SU-DHL-6 (cell line): ENCODE results near the gene RNF4.

Experiments
- H2AFZ ChIP-seq: fragments of 200-600 bp; sonication (generic); 2 replicates; pipeline ENCODE4 v1.6.1; 2014; ENCODE audit warnings: low read depth, mild to moderate bottlenecking, moderate library complexity, mixed read lengths, antibody characterized with exemption, low read length; ENCODE audit not compliant: severe bottlenecking
- H3F3A ChIP-seq: fragments of 200-600 bp; shearing (Covaris generic); 2 replicates; pipeline ENCODE4 v1.6.0; 2016; ENCODE audit warnings: antibody characterized with exemption, mild to moderate bottlenecking; ENCODE audit not compliant: insufficient read depth
- H3K27ac ChIP-seq: fragments of 200-600 bp; sonication (generic); 2 replicates; pipeline ENCODE4 v1.5.1; 2016; ENCODE audit warnings: low read depth, mild to moderate bottlenecking, low read length, moderate library complexity, mixed read lengths
- H3K27me3 ChIP-seq: fragments of 200-600 bp; sonication (generic), shearing (Covaris generic); 2 replicates; pipeline ENCODE4 v1.6.0; 2014; ENCODE audit warnings: mild to moderate bottlenecking, low read length
- H3K36me3 ChIP-seq: fragments of 200-600 bp; sonication (generic); 2 replicates; pipeline ENCODE4 v1.6.1; 2014; ENCODE audit warnings: mild to moderate bottlenecking, low read length, mixed read lengths
- H3K4me2 ChIP-seq: fragments of 300-600, 200-600 bp; shearing (Covaris generic), sonication (generic); 2 replicates; pipeline ENCODE4 v1.6.0; 2014; ENCODE audit warnings: low read length, low read depth, mild to moderate bottlenecking; ENCODE audit not compliant: poor library complexity, severe bottlenecking
- H3K4me3 ChIP-seq: fragments of 200-600 bp; sonication (generic); 2 replicates; pipeline ENCODE4 v1.5.1; 2014; ENCODE audit warnings: antibody characterized with exemption, low read length, mild to moderate bottlenecking, mixed read lengths; ENCODE audit not compliant: insufficient read depth, poor library complexity, severe bottlenecking
- H3K79me2 ChIP-seq: fragments of 200-600 bp; sonication (generic); 2 replicates; pipeline ENCODE4 v1.6.1; 2014; ENCODE audit warnings: mild to moderate bottlenecking, low read length, moderate library complexity; ENCODE audit not compliant: insufficient read depth
- H3K9ac ChIP-seq: fragments of 200-600 bp; sonication (generic); 2 replicates; pipeline ENCODE4 v1.7.0; 2014; ENCODE audit warnings: mild to moderate bottlenecking, low read length
- H3K9me2 ChIP-seq: fragments of 200-600 bp; sonication (generic); replicated peaks from 2 replicates; pipeline ENCODE4 v1.6.1; 2014; ENCODE audit warnings: low read length; ENCODE audit not compliant: insufficient read depth
- H3K9me3 ChIP-seq: fragments of 200-600 bp; sonication (generic); 2 replicates; pipeline ENCODE4 v1.6.1; 2014; ENCODE audit warnings: low read length, mixed read lengths; ENCODE audit not compliant: insufficient read depth
- H4K20me1 ChIP-seq: fragments of 200-600 bp; sonication (generic); 2 replicates; pipeline ENCODE4 v1.6.1; 2014; ENCODE audit warnings: low read depth, mild to moderate bottlenecking, antibody characterized with exemption, low read length, moderate library complexity, mixed read lengths
- CTCF ChIP-seq: fragments of 200-600 bp; sonication (generic); IDR thresholded peaks from one replicate; pipeline ENCODE4 v1.5.1; 2017; ENCODE audit warnings: antibody characterized with exemption, mild to moderate bottlenecking, low read length, moderate library complexity; ENCODE audit not compliant: insufficient read depth, poor library complexity, severe bottlenecking
- EZH2phosphoT487 ChIP-seq: fragments of 200-600 bp; sonication (generic), shearing (Covaris generic); conservative IDR thresholded peaks from 2 replicates; pipeline ENCODE4 v1.6.1; 2018; ENCODE audit warnings: mild to moderate bottlenecking, antibody characterized with exemption, low read length, moderate library complexity, mixed read lengths

Gene RNF4

GRCh38 chr4:2461246-2461960, 7.5 kb upstream of the RNF4 start:
- Histone ChIP-seq H3K9ac (no peak overlapping the region), H2AFZ (no peak overlapping the region), H3K27me3 (no peaks in the 10 kb centered on the region), H4K20me1 (no peaks in the 10 kb centered on the region), H3K4me2 (no peak overlapping the region), H3K9me3 (no peaks in the 10 kb centered on the region), H3K36me3 (no peaks in the 10 kb centered on the region), H3K9me2 (no peaks in the 10 kb centered on the region), H3K79me2 (no peaks in the 10 kb centered on the region), H3K4me3 (no peak overlapping the region), H3F3A (no peaks in the 10 kb centered on the region), H3K27ac (no peak overlapping the region)
- TF ChIP-seq CTCF (no peak), EZH2phosphoT487 (no peak)

- no peak overlapping the region for H3K27ac ChIP-seq
- peak overlapping the region; percentile 34 for H2AFZ ChIP-seq
- H3K79me2 ChIP-seq, result no peaks in the 10 kb centered on the region
- H3K9me3 ChIP-seq, result no peaks in the 10 kb centered on the region
- no peaks in the 10 kb centered on the region for H3K27me3 ChIP-seq
- peak overlapping the region; percentile 59 for H3K4me2 ChIP-seq
- H3K9ac ChIP-seq, result peak overlapping the region; percentile 51
- H3F3A ChIP-seq, result no peaks in the 10 kb centered on the region
- peak overlapping the region; percentile 58 for H3K4me3 ChIP-seq
- TF ChIP-seq EZH2phosphoT487 (no peak), CTCF (peak; percentile 35)
- H4K20me1 ChIP-seq, result no peaks in the 10 kb centered on the region
- H3K9me2 ChIP-seq, result no peaks in the 10 kb centered on the region
- H3K36me3 ChIP-seq, result no peaks in the 10 kb centered on the region
Observed at GRCh38 chr4:2462218-2462991, 6.5 kb upstream of the RNF4 start.

- Histone ChIP-seq H3K4me2 (peak overlapping the region; percentile 59), H3K27ac (no peak overlapping the region)
Observed at GRCh38 chr4:2462992-2463762, 5.7 kb upstream of the RNF4 start.

More at GRCh38 chr4:2462992-2463762, 5.7 kb upstream of the RNF4 start:
- H3K27me3 ChIP-seq, result no peaks in the 10 kb centered on the region
- H3F3A ChIP-seq, result no peaks in the 10 kb centered on the region
- no peaks in the 10 kb centered on the region for H3K9me3 ChIP-seq
- H3K9ac ChIP-seq, result peak overlapping the region; percentile 51
- H3K79me2 ChIP-seq, result peaks cover under 1% of the 10 kb centered on the region; the same call in 1 of the 2 replicates
- no peak for TF ChIP-seq CTCF
- no peak for TF ChIP-seq EZH2phosphoT487
- no peaks in the 10 kb centered on the region for H4K20me1 ChIP-seq
- no peaks in the 10 kb centered on the region for H3K36me3 ChIP-seq
- peak overlapping the region; percentile 58 for H3K4me3 ChIP-seq
- no peaks in the 10 kb centered on the region for H3K9me2 ChIP-seq
- no peak overlapping the region for H2AFZ ChIP-seq
